K562 (cell line): Measurements from ENCODE around the gene AIF1.

ENCODE experiments used
- CCAR2 ChIP-seq: fragments of 200-400 bp; formaldehyde crosslinking; IDR thresholded peaks from 2 replicates; pipeline ENCODE4 v1.6.1; 2017; ENCODE audit warnings: mild to moderate bottlenecking, low read depth, low read length
- CHD2 ChIP-seq: IDR thresholded peaks from 2 replicates; pipeline ENCODE4 v1.6.1; 2011; ENCODE audit warnings: low read depth, low read length
- CTCF ChIP-seq, 3 experiments: IDR thresholded peaks in 2 of 3; conservative IDR thresholded peaks in 1 of 3; 2 replicates each; pipeline ENCODE4 v1.5.1; 2011 to 2012; ENCODE audit warnings: low read length in 3 of 3, mild to moderate bottlenecking in 3 of 3, control low read depth in 2 of 3, improper control_type of control experiment in 1 of 3, inconsistent platforms in 1 of 3, low read depth in 1 of 3, mixed read lengths in 1 of 3, moderate library complexity in 1 of 3; ENCODE audit not compliant: insufficient read depth in 2 of 3
- FOXP1 ChIP-seq: sonication (generic); formaldehyde crosslinking; IDR thresholded peaks from 2 replicates; pipeline ENCODE4 v1.8.0; 2022; ENCODE audit warnings: mild to moderate bottlenecking, missing genetic modification reagents
- JUND ChIP-seq, 2 experiments: IDR thresholded peaks; 2 replicates in 1 of 2; 3 replicates in 1 of 2; pipeline ENCODE4 v1.6.1; 2011; ENCODE audit warnings: borderline replicate concordance in 2 of 2, low read depth in 2 of 2, low read length in 2 of 2, improper control_type of control experiment in 1 of 2, missing biosample characterization in 1 of 2, missing genetic modification characterization in 1 of 2, missing genetic modification reagents in 1 of 2
- NFE2 ChIP-seq: IDR thresholded peaks from 2 replicates; pipeline ENCODE4 v1.6.1; 2014; ENCODE audit warnings: antibody characterized with exemption, low read depth
- NFIC ChIP-seq: fragments of 450-650 bp; IDR thresholded peaks from 2 replicates; pipeline ENCODE4 v1.6.1; 2017; ENCODE audit warnings: mild to moderate bottlenecking, inconsistent platforms
- POLR2AphosphoS2 ChIP-seq: IDR thresholded peaks from 2 replicates; pipeline ENCODE4 v1.6.1; 2012; ENCODE audit warnings: low read length, improper control_type of control experiment
- USF1 ChIP-seq: sonication (generic); formaldehyde crosslinking; IDR thresholded peaks from 2 replicates; pipeline ENCODE4 v1.9.0; 2022; ENCODE audit warnings: mild to moderate bottlenecking, missing genetic modification reagents
- ZBTB40 ChIP-seq, 2 experiments: fragments of 450-650 bp in 1 of 2; sonication (generic) in 1 of 2; formaldehyde crosslinking in 1 of 2; IDR thresholded peaks; 2 replicates each; pipeline versions ENCODE4 v1.7.1 to v1.9.0; 2016 to 2022; ENCODE audit warnings: inconsistent platforms in 1 of 2, mild to moderate bottlenecking in 1 of 2, missing genetic modification reagents in 1 of 2

- TF ChIP-seq NFE2 = no peak
- no peak for TF ChIP-seq FOXP1
- TF ChIP-seq CCAR2 = no peak
- TF ChIP-seq CTCF (IDR thresholded peaks at IDR 0.05 in 2 of 3, conservative IDR thresholded peaks at IDR 0.05 in 1 of 3; ENCODE audit: insufficient read depth in 2 of 3, low read depth in 1 of 3, low read length in 3 of 3) = peak in 1 of 3 experiments; percentile 8; a peak in 1 of 6 replicates
- TF ChIP-seq CHD2 = no peak
- no peak for TF ChIP-seq NFIC
- no peak for TF ChIP-seq USF1 (CRISPR knock-in tag)
- TF ChIP-seq JUND (IDR thresholded peaks at IDR 0.05; ENCODE audit: borderline replicate concordance, low read depth, low read length) = no peak
- TF ChIP-seq JUND (tag; IDR thresholded peaks at IDR 0.05; ENCODE audit: borderline replicate concordance, low read depth, low read length) = no peak
- no peak for TF ChIP-seq ZBTB40 (IDR thresholded peaks at IDR 0.05)
- no peak for TF ChIP-seq ZBTB40 (CRISPR knock-in tag; IDR thresholded peaks at IDR 0.05)
- TF ChIP-seq POLR2AphosphoS2 = no peak; the same call in none of the 2 replicates
Measured at GRCh38 chr6:31661262-31662123, 46.5 kb downstream of the AIF1 start.
